ENCODE results near the gene PGPEP1.
A peak's percentile ranks its signal among the peaks of the same experiment; 100 is the strongest.
"Not testable (repeated sequence)": the region's sequence is repeated elsewhere in the genome, so short reads cannot be mapped to it uniquely, and the experiment has no call there.

Gene PGPEP1

DNA sequence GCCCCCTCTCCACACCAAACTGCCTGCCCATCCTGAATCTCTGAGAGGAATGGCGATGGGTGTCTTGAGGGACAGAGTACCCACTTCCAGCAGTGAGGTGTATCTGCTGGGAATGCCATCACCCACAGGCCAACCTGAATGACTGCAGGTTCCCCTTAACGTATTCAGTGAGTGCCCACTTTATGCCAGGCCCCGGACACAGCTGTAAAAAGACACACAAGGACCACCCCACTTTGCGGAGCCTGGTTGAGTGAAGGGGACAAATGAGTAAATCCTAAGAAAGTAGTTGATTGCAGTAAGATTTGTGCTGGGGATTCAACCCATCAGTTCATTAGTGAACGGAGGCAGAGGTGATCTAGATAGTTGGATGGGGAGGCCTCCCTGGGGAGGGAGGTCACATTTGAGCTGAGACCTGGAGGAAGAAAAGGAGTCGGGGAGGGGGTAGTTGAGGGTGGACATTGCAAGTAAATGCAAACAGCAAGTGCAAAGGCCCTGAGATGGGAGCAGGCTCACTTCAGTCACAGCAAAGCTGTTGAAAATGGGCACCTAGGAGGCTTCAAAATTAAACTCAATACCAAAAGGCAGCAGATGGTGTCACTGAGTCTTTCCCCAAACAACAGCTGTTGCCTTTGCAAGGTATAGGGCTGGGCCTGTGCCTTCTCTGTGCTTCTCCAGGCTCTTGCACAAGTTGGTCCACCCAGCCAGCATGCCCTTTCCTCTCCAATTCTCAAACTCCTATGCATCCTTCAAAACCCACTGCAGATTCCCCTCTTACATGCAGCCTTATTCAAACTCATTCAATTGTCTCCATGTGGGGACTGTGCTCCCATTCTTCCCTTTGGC is 49.9 kb downstream of the PGPEP1 start:
- no peak for DNase-seq (ENCODE audit: low spot score)

- DNase-seq (ENCODE audit: low spot score), result no peak
Observed at GRCh38 chr19:18391509-18392075, 51.2 kb downstream of the PGPEP1 start.

- DNase-seq (ENCODE audit: low spot score), result no peak
Observed at GRCh38 chr19:18392417-18392816, 52.0 kb downstream of the PGPEP1 start.

GRCh38 chr19:18392926-18393325 is 52.5 kb downstream of the PGPEP1 start:
- DNase-seq (ENCODE audit: low spot score), result no peak

GRCh38 chr19:18393836-18394235 is 53.4 kb downstream of the PGPEP1 start:
- no peak for DNase-seq (ENCODE audit: low spot score)

- no peak for DNase-seq (ENCODE audit: low spot score)
Observed at GRCh38 chr19:18396471-18397241, 56.3 kb downstream of the PGPEP1 start.

DNA sequence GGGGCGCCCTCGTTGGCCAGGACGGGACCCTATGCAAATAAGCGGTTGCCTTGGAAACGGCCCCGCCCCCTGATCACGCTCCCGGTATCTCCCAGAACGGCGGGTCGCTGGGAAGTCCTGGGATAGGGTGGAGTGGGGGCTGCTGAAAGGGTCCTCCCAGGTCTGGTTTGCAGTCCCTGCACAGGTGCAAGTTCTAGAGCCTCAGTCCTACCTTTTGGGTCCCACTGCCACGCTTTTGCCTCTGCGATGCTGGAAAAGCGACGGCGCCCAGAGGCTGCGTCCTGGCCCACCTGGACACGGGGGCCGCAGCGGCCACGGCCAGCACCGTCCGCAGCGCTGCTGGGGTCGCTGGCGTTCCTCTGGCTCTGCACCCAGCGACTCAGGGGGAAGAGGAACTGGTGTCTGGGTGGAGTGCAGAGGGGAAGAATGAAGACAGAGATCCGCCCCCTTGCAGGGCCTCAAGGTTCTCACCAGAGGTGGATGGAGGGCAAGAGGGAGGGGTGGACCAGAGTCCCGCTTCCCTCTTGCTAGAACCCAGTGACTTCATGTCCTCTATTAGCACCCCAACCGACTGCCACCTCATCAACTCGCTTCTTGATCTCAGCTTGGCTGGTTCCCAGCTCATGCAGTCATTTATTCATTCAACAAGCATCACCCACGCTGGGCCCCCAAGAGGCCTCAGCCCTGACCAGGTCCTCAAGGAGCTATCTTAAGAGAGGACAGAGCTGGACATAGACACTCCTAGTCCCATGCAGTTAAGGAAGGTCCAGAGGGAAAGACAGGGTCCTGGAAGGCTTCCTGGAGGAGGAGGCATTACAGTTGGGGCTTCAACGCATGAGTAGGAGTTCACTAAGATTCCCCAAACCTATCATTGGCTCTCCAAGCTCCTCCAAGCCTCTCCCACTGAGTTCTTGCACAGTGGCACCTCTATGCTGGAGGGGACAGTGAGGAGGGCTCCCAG is 57.1 kb downstream of the PGPEP1 start, which contains the start of gene LRRC25:
Gene LRRC25, minus strand, starts transcription at position 381 of the 961 bp plus-strand sequence. CDS start 659 bp downstream, outside the sequence.
- DNase-seq (ENCODE audit: low spot score), result no peak

DNA sequence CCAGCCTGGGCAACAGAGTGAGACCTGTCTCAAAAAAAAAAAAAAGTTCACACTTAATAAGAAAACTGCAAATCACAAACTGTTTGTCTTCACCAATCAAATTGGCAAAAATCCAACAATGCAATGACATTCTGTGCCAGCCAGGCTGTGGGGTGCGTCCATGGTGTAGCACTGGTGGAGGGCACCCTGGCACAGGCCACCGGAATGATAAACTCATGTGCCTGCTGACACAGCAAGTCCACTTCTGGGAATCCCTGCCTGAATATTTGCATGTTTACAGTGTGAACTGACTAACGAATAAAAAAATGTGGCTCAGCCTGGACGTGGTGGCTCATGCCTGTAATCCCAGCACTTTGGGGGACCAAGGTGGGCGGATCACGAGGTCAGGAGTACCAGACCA is 58.6 kb downstream of the PGPEP1 start:
- peak; percentile 65 for DNase-seq (ENCODE audit: low spot score)

DNA sequence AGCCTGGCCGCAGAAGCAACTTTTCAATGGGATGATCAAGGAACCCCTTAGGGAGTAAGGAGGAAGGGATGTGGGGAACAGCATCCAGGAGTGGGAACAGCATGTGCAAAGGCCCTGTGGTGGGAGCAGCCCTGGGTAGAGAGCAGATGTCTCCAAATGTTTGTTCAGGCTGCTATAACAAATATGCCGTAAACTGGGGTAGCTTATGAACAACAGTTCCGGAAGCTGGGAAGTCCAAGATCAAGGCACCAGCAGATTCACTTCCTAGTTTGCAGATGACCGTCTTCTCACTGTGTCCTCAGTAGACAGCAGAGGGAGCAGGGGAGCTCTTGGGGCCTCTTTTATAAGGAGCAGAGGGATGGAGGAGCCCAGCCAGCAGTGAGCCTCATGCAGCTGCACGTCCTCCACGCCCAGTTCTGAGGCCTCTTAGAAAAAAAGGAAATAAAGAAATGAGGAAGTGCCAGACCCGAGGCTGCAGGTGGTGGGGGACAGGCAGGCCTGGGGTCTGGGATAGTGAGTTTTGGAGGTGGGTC is 61.2 kb downstream of the PGPEP1 start:
- DNase-seq (ENCODE audit: low spot score), result peak; percentile 64

GRCh38 chr19:18402455-18403248 is 62.3 kb downstream of the PGPEP1 start:
- not testable (repeated sequence) for DNase-seq (ENCODE audit: low spot score)

DNA sequence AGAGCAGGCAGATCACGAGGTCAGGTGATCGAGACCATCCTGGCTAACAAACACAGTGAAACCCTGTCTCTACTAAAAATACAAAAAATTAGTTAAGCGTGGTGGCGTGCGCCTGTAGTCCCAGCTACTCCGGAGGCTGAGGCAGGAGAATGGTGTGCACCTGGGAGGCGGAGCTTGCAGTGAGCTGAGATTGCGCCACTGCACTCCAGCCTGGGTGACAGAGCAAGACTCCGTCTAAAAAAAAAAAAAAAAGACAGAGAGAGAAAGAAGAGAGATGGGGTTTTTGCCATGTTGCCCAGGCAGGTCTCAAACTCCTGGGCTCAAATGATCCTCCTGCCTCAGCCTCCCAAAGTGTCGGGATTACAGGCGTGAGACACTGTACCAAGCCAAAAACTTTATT is 65.4 kb downstream of the PGPEP1 start:
- DNase-seq (ENCODE audit: low spot score), result not testable (repeated sequence)

DNA sequence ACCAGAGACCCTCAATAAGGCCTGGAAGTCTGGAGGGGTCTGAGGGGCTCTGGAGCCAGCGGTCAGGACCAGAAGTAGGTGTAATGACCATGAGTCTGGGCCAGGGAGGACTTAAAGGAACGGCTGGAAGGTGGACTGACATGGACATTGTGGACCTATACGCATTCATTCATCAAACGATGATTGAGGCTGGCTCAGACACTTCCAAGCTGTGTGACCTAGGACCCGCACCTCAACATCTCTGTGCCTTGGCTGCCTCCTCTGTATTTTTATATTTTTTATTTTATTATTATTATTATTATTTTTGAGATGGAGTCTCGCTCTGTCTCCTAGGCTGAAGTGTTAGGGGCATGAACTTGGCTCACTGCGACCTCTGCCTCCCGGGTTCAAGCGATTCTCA is 66.4 kb downstream of the PGPEP1 start:
- DNase-seq (ENCODE audit: low spot score), result no peak

DNA sequence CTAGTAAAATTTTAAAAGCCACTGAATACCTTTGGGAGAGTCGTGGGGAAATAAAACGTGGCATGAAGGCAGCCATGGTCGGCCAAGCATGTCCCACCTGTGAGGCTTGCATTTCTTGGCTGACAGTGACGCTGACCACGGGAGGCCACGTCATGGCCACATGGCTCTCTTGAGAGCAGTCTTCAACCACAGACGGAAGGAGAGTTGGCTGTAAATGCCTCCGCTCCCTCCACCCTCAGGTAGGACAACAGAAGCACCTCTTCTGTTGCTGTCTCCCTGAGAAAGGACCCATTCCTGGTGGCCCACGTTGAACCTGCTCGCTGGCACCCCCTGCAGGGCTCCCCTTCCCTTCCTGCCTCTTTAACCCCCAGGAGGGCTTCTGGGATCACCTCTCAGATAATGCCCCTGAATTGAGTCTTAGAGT is 67.7 kb downstream of the PGPEP1 start:
- no peak for DNase-seq (ENCODE audit: low spot score)

GRCh38 chr19:18412610-18413239 is 72.3 kb downstream of the PGPEP1 start:
- DNase-seq (ENCODE audit: low spot score), result no peak

GRCh38 chr19:18414504-18415177 is 74.2 kb downstream of the PGPEP1 start:
- DNase-seq (ENCODE audit: low spot score), result no peak

GRCh38 chr19:18415178-18415867 is 74.9 kb downstream of the PGPEP1 start:
- DNase-seq (ENCODE audit: low spot score), result peak; percentile 67

GRCh38 chr19:18416778-18417249 is 76.4 kb downstream of the PGPEP1 start:
- peak; percentile 91 for DNase-seq (ENCODE audit: low spot score)

DNA sequence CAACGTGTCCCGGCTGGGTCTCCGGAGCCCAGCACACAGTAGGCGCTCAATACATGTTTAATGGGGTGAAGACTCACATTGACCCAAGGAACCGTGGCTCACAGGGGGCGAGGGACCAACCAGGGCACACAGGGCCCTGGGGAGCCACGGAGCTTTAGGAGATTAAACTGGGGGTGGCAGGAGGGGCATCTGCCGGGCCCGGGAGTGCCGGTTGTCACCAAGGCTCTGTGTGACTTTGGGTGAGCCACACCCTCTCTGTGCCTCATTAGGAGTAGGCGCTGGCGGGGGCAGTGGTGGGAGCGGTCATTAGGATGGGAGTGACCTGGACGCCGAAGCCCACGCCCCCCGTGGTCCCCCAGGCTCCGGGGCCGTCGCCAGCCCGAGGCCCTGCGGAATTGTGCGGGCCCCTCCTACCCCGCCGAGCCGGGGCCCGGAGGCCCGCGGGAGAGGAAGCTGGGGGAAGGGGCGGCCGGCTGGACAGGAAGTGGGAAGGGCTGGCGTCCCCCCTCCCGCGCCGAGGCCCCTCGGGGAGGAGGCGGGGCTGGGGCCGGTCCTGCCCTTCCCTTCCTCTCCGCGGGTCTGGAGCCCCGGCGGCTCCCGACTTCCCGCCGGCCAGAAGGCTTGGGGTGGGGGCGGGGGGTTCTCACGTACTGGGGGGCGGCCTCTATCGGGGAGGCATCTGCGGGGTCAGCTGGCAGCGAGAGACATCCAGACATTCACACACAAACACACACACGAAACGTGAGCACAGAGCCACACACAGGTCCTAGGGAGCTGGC is 77.0 kb downstream of the PGPEP1 start:
- peak; percentile 74 for DNase-seq (ENCODE audit: low spot score)

Data from AG20443 (cell line).